ENCODE measurements around the gene PRSS21.

PRSS21 gene

GRCh38 chr16:2846511-2847310 is 29.7 kb downstream of the PRSS21 start:
- no peak for DNase-seq

- no peak for DNase-seq
These were observed 32.1 kb downstream of the PRSS21 start for GRCh38 chr16:2848933-2849725.

- no peak for DNase-seq
These were observed 35.1 kb downstream of the PRSS21 start for GRCh38 chr16:2852003-2852730.

GRCh38 chr16:2852731-2853507 is 35.9 kb downstream of the PRSS21 start:
- no peak for DNase-seq

GRCh38 chr16:2853531-2854073 is 36.6 kb downstream of the PRSS21 start:
- DNase-seq: no peak

GRCh38 chr16:2854700-2855309 is 37.8 kb downstream of the PRSS21 start:
- no peak for DNase-seq

GRCh38 chr16:2855536-2855935 is 38.5 kb downstream of the PRSS21 start:
- DNase-seq: no peak

GRCh38 chr16:2856061-2856670 is 39.1 kb downstream of the PRSS21 start:
- no peak for DNase-seq

GRCh38 chr16:2856686-2857450 is 39.8 kb downstream of the PRSS21 start:
- DNase-seq: no peak

- no peak for DNase-seq
These were observed 40.6 kb downstream of the PRSS21 start, which contains the start of gene PRSS22 for GRCh38 chr16:2857451-2858244. Gene PRSS22, minus strand, starts transcription at chr16:2858170. Its CDS starts 66 bp downstream, at chr16:2858104.

- peak; percentile 4 for DNase-seq
These were observed 41.4 kb downstream of the PRSS21 start for GRCh38 chr16:2858245-2859025.

- no peak for DNase-seq
These were observed 42.7 kb downstream of the PRSS21 start for GRCh38 chr16:2859686-2860265.

- no peak for DNase-seq
These were observed 44.0 kb downstream of the PRSS21 start for GRCh38 chr16:2860826-2861567.

- DNase-seq: no peak
These were observed 48.6 kb downstream of the PRSS21 start for GRCh38 chr16:2865651-2866050.

- no peak for DNase-seq
These were observed 49.4 kb downstream of the PRSS21 start for GRCh38 chr16:2866431-2866830.

GRCh38 chr16:2867661-2867986 is 50.6 kb downstream of the PRSS21 start:
- DNase-seq: no peak

- peak; percentile 73 for DNase-seq
These were observed 51.2 kb downstream of the PRSS21 start for GRCh38 chr16:2867987-2868789.
